Astrocyte (in vitro differentiated cells and primary cell): ENCODE measurements around the gene SLC5A6. TPM values are rescaled to one million over a fixed set of nuclear protein-coding genes. Genes with fewer than 3 reads are reported as not detected.

Experiments used
- DNase-seq: peaks from one replicate; pipeline ENCODE4 v3.0.0-alpha.2; 2010; ENCODE audit warnings: low read depth
- FAIRE-seq: peaks from 2 replicates; lab custom pipeline; 2011; peaks lifted over from hg19 to GRCh38; lab: Jason Lieb, UNC
- H2AFZ ChIP-seq: 2 replicates; pipeline ENCODE4 v1.6.0; 2012; ENCODE audit warnings: low read depth, low read length, inconsistent platforms
- H3K27ac ChIP-seq: 2 replicates; pipeline ENCODE4 v1.5.1; 2011; ENCODE audit warnings: low read depth, low read length, inconsistent platforms
- H3K27me3 ChIP-seq: 2 replicates; pipeline ENCODE4 v1.6.0; 2011; ENCODE audit warnings: low read length, inconsistent platforms; ENCODE audit not compliant: insufficient read depth
- H3K36me3 ChIP-seq: 2 replicates; pipeline ENCODE4 v1.5.1; 2011; ENCODE audit warnings: low read length, inconsistent platforms; ENCODE audit not compliant: insufficient read depth
- H3K4me1 ChIP-seq: 2 replicates; pipeline ENCODE4 v1.5.1; 2011; ENCODE audit warnings: low read length, inconsistent platforms; ENCODE audit not compliant: insufficient read depth
- H3K4me2 ChIP-seq: 2 replicates; pipeline ENCODE4 v1.6.0; 2012; ENCODE audit warnings: low read length, inconsistent platforms
- H3K4me3 ChIP-seq: 2 replicates; pipeline ENCODE4 v1.5.1; 2011; ENCODE audit warnings: low read depth, mild to moderate bottlenecking, low read length, inconsistent platforms; ENCODE audit not compliant: insufficient read depth
- H3K79me2 ChIP-seq: 2 replicates; pipeline ENCODE4 v1.6.0; 2012; ENCODE audit warnings: mild to moderate bottlenecking, low read length, inconsistent platforms; ENCODE audit not compliant: insufficient read depth
- H3K9ac ChIP-seq: 2 replicates; pipeline ENCODE4 v1.6.0; 2012; ENCODE audit warnings: mild to moderate bottlenecking, low read length, inconsistent platforms
- H3K9me3 ChIP-seq: 2 replicates; pipeline ENCODE4 v1.5.1; 2012; ENCODE audit warnings: low read depth, mild to moderate bottlenecking, low read length, inconsistent platforms; ENCODE audit not compliant: insufficient read depth
- H4K20me1 ChIP-seq: 2 replicates; pipeline ENCODE4 v1.6.0; 2012; ENCODE audit warnings: low read length, inconsistent platforms; ENCODE audit not compliant: insufficient read depth
- H3K27ac Mint-ChIP-seq: one replicate; pipeline ENCODE4 v1.8.0; 2021; ENCODE audit warnings: mild to moderate bottlenecking, mixed read lengths; ENCODE audit not compliant: unreplicated experiment
- H3K27me3 Mint-ChIP-seq: one replicate; pipeline ENCODE4 v1.8.0; 2021; ENCODE audit warnings: low read depth, mixed read lengths; ENCODE audit not compliant: unreplicated experiment
- H3K36me3 Mint-ChIP-seq: one replicate; pipeline ENCODE4 v1.8.0; 2021; ENCODE audit warnings: low read depth, mixed read lengths; ENCODE audit not compliant: unreplicated experiment
- H3K4me1 Mint-ChIP-seq: one replicate; pipeline ENCODE4 v1.8.0; 2021; ENCODE audit warnings: low read depth, mixed read lengths; ENCODE audit not compliant: unreplicated experiment
- H3K4me3 Mint-ChIP-seq: one replicate; pipeline ENCODE4 v1.8.0; 2021; ENCODE audit warnings: mild to moderate bottlenecking, moderate library complexity, mixed read lengths; ENCODE audit not compliant: unreplicated experiment
- H3K9me3 Mint-ChIP-seq: one replicate; pipeline ENCODE4 v1.8.0; 2021; ENCODE audit warnings: mild to moderate bottlenecking, mixed read lengths; ENCODE audit not compliant: unreplicated experiment
- EZH2 ChIP-seq: IDR thresholded peaks from 2 replicates; pipeline ENCODE4 v1.6.1; 2012; ENCODE audit warnings: mild to moderate bottlenecking, low read length, inconsistent platforms; ENCODE audit not compliant: insufficient read depth
- total RNA-seq: library from RNA; stranded (reverse); gene quantifications from 2 replicates; pipeline ENCODE4 v1.2.1, GENCODE V29; 2021
- TF ChIP-seq, protein P1 (sequence below): IDR thresholded peaks from 2 replicates; pipeline ENCODE4 v1.5.1; 2011; ENCODE audit warnings: low read depth, mild to moderate bottlenecking, inconsistent platforms, low read length, moderate library complexity; ENCODE audit not compliant: insufficient read depth

The SLC5A6 gene
- total RNA-seq, 1 donor from 2014 or later, result 54.0 TPM

DNA sequence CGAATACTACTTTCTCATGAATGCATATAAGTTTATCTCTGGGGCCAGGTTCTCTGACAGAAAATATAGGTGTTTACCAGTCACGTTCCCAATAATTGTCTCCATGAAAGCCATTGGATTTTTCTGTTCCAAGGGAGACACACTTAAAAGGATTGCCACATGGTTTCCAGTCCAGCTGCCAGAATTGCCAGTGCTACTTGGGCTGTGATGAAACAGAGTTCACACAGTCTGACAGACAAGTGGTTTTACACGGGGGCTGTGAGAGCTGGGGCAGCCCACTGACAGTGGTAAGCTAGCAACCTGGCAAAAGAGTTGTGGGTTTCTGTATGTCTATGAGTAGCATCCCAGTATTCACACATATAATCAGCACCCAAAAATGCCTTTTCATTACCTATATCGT, 28.0 kb downstream of the SLC5A6 start:
- no peak overlapping the region for H3K9ac ChIP-seq
- no peaks in the 10 kb centered on the region for H3K79me2 ChIP-seq
- H4K20me1 ChIP-seq, result no peaks in the 10 kb centered on the region
- no peak overlapping the region for H3K27ac ChIP-seq
- peaks cover 12% of the 10 kb centered on the region for H3K27me3 ChIP-seq
- FAIRE-seq (no peak), DNase-seq (no peak)
- TF ChIP-seq EZH2, result no peak
- TF ChIP-seq, protein P1, sequence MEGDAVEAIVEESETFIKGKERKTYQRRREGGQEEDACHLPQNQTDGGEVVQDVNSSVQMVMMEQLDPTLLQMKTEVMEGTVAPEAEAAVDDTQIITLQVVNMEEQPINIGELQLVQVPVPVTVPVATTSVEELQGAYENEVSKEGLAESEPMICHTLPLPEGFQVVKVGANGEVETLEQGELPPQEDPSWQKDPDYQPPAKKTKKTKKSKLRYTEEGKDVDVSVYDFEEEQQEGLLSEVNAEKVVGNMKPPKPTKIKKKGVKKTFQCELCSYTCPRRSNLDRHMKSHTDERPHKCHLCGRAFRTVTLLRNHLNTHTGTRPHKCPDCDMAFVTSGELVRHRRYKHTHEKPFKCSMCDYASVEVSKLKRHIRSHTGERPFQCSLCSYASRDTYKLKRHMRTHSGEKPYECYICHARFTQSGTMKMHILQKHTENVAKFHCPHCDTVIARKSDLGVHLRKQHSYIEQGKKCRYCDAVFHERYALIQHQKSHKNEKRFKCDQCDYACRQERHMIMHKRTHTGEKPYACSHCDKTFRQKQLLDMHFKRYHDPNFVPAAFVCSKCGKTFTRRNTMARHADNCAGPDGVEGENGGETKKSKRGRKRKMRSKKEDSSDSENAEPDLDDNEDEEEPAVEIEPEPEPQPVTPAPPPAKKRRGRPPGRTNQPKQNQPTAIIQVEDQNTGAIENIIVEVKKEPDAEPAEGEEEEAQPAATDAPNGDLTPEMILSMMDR, result no peak
- Mint-ChIP-seq H3K9me3 (peaks cover 4% of the 10 kb centered on the region), H3K27me3 (peaks cover 6% of the 10 kb centered on the region), H3K4me3 (no peak overlapping the region), H3K27ac (no peak overlapping the region), H3K4me1 (peaks cover 11% of the 10 kb centered on the region), H3K36me3 (no peaks in the 10 kb centered on the region)
- H3K4me1 ChIP-seq, result no peaks in the 10 kb centered on the region
- H3K4me3 ChIP-seq, result no peak overlapping the region
- no peak overlapping the region for H3K4me2 ChIP-seq
- no peaks in the 10 kb centered on the region for H3K36me3 ChIP-seq
- H3K9me3 ChIP-seq, result no peaks in the 10 kb centered on the region
- H2AFZ ChIP-seq, result no peak overlapping the region

DNA sequence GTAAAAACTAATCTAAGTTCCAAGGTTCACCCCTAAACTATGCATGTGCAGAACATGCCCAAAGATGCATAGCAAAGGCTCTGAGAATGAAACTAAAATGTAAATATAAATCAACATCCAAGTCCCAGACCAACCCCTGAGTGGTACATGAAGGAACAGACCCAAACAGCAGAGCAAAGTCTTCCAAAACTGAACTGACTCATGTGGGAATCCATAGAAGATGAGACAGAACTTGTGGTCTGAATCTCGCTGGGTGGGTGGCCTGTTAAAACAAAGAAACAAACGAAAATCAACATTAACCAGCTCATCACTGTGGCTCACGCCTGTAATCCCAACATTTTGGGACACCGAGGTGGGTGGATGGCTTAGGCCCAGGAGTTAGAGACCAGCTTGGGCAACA, 29.7 kb downstream of the SLC5A6 start:
- TF ChIP-seq, protein P1, result no peak
- TF ChIP-seq EZH2, result no peak
- Mint-ChIP-seq H3K9me3 (peaks cover 4% of the 10 kb centered on the region), H3K27ac (no peak overlapping the region), H3K4me3 (no peak overlapping the region), H3K4me1 (peaks cover 11% of the 10 kb centered on the region), H3K36me3 (no peaks in the 10 kb centered on the region), H3K27me3 (peaks cover 6% of the 10 kb centered on the region)
- H4K20me1 ChIP-seq, result no peaks in the 10 kb centered on the region
- no peaks in the 10 kb centered on the region for H3K79me2 ChIP-seq
- H3K36me3 ChIP-seq, result no peaks in the 10 kb centered on the region
- H3K4me2 ChIP-seq, result peak overlapping the region; percentile 5
- peaks cover 24% of the 10 kb centered on the region for H3K27me3 ChIP-seq
- no peaks in the 10 kb centered on the region for H3K4me1 ChIP-seq
- no peaks in the 10 kb centered on the region for H3K9me3 ChIP-seq
- H3K27ac ChIP-seq, result no peak overlapping the region
- H3K9ac ChIP-seq, result no peak overlapping the region
- FAIRE-seq (no peak), DNase-seq (peak; percentile 33)
- H2AFZ ChIP-seq, result no peak overlapping the region
- no peak overlapping the region for H3K4me3 ChIP-seq

DNA sequence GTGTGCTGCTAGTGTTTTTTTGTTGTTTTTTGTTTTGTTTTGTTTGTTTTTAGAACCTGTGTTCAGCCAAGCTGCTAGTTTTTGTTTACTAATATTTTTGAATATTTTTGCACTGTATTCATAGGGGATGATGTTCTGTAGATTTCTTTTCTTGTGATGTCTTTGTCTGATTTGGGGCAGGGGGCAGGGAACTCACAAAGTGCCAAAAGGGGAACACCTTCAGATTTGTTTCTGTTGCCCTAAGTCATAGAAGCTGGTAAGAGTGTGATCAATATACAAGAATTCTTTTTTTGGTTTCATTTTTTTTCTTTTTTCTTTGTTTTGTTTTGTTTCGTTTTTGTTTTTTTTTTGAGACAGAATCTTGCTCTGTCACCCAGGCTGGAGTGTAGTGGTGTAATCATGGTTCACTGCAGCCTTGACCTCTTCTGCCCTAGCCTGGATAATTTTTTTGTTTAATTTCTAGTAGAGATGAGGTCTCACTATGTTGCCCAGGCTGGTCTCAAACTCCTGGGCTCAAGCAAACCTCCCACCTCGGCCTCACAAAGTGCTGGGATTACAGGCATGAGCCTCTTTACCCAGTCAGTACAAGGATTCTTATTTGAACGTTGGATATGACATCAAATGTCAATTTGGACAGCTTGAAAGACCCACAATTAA, 32.6 kb downstream of the SLC5A6 start:
- H3K4me1 Mint-ChIP-seq, result peaks cover 3% of the 10 kb centered on the region
- no peak for DNase-seq
- Histone ChIP-seq H2AFZ (no peak overlapping the region), H3K4me1 (no peaks in the 10 kb centered on the region), H3K9ac (no peak overlapping the region), H3K79me2 (no peaks in the 10 kb centered on the region), H3K27me3 (peaks cover 36% of the 10 kb centered on the region), H3K4me2 (no peak overlapping the region), H3K9me3 (no peaks in the 10 kb centered on the region), H4K20me1 (no peaks in the 10 kb centered on the region), H3K27ac (no peak overlapping the region), H3K4me3 (no peak overlapping the region), H3K36me3 (no peaks in the 10 kb centered on the region)
- no peaks in the 10 kb centered on the region for H3K36me3 Mint-ChIP-seq
- no peak for TF ChIP-seq EZH2
- TF ChIP-seq, protein P1, result no peak
- H3K27me3 Mint-ChIP-seq, result peaks cover 9% of the 10 kb centered on the region
- no peak overlapping the region for H3K27ac Mint-ChIP-seq
- FAIRE-seq, result no peak
- H3K4me3 Mint-ChIP-seq, result no peak overlapping the region
- peaks cover 4% of the 10 kb centered on the region for H3K9me3 Mint-ChIP-seq
